ENCODE measurements around the gene KRT81.
A peak's percentile ranks its signal among the peaks of the same experiment; 100 is the strongest.
"Not testable (repeated sequence)": the region's sequence is repeated elsewhere in the genome, so short reads cannot be mapped to it uniquely, and the experiment has no call there.

KRT81 gene

GRCh38 chr12:52295663-52296062 is 4.3 kb upstream of the KRT81 start:
- no peak for DNase-seq

GRCh38 chr12:52294803-52295202 is 3.5 kb upstream of the KRT81 start:
- DNase-seq, result no peak

DNA sequence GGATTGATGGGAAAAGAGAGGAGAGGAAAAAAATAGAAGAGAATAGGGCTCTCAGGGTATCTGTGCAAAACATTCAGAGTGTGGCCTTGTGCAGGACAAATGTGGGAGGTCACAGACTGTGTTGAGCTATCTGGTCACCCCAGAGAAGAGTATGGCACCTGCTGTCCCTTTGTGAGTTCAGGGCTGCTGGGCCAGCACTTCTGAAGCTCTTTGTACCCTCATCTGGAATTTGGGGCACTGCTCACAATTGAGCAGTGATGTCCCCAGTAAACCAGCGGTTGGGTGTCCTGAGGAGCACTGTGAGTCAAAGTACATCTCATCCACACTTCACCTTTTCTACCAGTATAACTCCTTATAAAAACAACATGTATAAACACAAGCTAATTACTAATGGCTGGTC is 2.6 kb upstream of the KRT81 start:
- DNase-seq, result no peak

GRCh38 chr12:52290483-52291134 is 725 bp downstream of the KRT81 start:
- not testable (repeated sequence) for DNase-seq

DNA sequence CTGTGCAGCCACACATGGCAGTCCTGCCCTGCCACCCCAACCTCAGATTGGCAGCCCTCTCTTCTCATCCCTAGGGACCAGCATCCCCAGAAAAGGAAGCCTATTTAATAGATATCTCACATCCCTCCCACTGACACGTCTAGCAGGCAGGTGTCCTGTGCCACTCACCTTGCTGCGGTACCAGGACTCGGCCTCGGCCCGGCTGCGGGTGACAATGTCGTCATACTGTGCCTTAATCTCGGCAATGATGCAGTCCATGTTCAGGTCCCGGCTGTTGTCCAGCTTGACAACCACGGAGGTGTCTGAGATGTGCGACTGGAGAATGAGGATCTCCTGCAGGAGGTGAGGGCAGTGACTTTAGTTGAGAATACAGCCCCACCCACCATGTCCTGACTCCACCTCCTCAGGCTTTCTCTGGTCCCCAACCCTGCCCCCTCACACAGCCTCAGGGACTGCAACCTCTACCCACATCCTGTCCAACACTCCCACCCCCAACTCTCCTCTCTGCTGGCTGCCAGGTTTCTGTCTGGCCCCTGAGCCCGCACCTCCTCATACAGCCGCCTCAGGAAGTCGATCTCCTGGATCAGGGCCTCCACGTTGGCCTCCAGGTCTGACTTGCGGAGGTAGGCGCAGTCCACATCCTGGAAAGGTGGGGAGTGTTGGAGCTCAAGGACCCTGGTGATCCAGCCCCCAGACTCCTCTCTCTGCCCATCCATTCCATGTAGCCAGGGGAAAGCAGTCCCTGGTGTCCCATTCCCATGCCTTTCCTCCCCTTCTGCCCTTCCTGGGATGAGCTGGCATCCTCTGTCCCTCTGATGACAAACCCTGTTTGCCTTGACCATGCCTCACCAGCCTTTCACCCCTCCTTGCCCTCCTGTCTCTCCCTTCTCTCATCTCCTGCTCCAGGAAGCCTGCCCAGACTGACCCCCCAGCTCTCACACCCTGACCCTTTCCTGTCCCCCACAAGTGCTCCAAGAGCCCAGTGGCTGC is 3.2 kb downstream of the KRT81 start:
- not testable (repeated sequence) for DNase-seq

GRCh38 chr12:52286857-52287785 is 4.2 kb downstream of the KRT81 start:
- not testable (repeated sequence) for DNase-seq

GRCh38 chr12:52285851-52286530 is 5.3 kb downstream of the KRT81 start:
- DNase-seq, result no peak

DNA sequence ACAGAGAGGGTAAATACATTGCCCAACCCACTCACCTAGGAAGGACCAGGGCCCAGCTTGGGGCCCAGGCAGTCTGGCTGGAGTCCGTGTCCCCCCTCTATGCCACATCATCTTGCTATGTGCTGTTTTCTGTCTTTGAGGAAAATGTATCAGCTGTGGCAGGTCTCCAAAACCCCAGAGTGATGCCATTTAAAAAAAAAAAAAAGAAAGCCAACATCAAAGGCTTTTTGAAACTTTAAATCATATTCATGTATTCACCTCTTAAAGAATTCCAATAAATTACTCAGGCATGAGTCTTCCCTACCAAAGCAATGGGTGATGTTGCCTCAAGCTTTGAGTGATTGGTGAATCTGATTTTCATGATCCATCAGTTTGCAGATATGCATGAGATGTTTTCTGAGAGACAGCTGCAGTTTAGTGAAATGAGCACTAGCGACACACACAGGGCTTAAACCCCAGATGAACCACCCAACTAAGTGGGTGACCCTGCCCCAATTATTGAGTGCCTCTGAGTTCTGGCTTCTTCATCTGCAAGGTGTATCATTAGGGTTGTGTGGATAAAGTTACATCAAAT is 6.1 kb downstream of the KRT81 start:
- DNase-seq, result no peak

- DNase-seq, result no peak
Observed at GRCh38 chr12:52284562-52285171, 6.7 kb downstream of the KRT81 start.

DNA sequence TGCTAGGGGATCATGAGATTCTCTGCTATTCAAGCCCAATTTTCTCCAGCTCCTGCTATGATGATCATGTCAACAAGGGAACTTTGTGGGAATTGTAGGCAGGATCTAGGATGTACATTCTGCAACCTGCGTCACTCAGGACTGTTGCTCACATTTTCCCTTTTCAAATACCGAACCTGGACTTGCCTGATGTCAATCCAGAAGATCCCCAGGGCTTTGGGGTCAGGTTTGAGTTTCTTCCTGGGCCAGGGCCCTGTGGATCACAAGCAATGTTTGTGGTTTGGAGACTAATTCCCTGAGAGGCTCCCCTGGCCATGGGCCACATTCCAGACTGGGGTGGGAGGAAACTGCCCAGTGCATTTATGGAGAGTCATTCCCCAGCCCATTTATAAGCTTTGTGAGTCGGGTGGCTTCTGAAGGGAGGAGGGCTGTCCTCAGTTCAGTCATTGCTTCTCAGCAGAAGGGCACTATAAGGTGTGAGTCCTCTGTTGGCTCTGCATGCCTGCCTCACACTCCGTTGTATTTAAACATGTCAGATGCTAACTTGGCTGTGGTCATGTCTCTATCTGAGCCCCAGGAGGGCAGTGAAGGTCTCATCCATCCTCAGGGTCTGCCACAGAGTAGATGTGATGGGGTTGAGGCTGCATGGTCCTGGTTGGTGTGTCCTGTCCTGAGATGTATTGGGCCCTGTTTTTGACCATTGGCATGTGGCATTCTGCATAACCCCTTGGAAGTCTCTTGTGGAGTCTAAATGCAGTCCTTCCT is 10.4 kb downstream of the KRT81 start:
- no peak for DNase-seq

DNA sequence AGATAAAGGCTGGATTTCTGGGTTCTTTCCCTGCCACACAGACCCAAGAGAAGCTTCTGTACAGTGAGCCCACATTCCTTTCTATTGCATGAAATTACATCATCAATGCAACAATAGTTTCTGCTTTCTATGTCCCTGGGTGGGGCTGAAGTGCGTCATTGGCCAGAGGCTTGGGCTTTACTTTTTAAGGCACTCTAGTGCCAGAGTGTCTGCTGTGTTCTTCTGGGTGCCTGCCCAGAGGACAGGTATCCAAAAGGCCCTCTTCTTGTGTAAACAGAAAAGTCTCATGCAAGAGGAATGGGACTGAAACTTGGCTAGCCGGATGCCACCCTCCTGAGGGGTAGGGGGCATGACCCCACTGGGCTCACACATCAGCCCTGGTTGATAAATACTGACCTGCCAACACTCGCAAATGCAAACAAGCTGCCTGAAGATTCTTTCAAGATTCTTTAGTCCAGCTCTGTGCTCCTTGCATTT is 11.0 kb downstream of the KRT81 start:
- no peak for DNase-seq

DNA sequence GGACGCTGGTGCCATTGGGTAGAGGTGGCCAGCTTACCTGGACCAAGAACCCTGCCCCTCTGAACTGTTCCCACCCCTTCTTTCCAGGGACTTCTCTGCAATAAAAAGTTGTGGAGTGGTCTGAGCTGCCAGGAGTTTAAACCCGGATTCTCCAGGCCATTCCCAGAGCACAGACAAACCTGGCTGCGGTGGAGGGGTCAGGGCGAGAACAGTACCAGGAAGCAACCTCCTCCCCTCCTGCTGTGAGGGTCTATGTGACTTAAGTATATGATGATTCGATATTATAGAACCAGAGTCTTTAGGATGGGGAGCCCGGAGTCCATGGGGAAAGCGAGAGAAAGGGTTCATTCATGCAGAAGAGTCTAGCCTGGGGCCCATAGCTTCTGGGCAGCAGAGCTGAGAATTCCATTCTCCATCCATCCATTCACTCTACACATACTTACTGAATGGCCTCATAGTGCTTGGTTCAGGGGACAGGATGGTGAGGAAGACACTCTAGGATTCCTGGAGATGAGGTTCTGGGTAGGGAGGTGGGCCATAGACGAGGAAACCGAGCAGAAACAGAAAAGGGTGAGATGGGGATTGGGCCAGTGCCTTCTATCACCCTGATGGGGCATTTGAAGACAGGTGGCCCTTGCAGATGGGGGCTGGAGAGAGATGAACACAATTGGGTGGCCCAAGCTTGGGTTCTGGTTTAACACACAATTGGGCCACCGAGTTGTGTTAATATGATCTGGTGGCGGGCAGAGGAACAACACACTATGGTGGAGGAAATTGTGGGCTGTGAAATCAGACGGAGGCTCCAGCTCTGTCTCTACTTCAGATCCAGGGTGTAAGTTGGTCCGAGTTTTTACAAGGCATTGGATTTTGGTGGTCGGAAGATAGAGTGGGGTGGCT is 11.7 kb downstream of the KRT81 start:
- no peak for DNase-seq

DNA sequence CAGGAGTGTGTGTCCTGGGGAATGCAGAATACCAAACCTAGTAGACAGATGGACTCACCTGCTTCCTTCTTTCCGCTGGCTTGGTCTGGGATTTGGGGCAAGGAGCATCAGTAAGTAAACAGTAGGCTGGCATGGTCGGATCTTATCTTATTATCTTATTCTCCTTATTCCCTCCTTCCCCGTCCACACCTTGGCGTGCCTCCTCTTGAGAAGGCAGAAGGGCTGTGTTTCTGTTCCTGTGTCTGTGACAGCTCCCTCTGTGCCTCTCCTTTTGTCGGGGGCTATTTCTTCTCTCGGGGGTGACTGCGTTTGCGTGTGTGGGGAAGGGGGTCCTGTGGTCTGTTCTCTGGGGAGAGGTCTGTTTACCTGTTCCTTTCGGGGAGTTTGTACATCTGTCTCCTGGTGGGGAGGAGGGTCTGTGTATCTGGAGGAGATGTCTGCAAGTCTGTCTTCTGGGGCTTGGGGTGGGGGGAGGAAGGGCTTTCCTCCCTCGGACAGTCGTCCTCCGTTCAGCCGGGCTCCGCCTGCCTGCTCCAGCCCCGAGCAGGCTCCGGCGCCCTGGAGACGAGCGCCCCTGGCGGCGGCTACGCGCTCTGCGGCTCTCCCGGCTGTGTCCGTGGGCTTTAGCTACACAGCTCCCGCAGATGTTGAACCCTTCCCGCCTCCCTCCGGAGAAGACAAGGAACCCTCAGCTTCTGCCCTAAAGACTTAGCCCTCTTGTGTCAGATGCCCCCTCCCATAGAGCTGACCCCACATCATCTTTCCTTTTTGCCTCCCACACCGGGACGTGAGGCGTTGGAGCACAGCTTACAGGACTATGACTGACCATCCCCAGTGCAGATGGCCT is 12.5 kb downstream of the KRT81 start:
- DNase-seq, result peak; percentile 59

- DNase-seq, result no peak
Observed at GRCh38 chr12:52277486-52278245, 13.7 kb downstream of the KRT81 start.

DNA sequence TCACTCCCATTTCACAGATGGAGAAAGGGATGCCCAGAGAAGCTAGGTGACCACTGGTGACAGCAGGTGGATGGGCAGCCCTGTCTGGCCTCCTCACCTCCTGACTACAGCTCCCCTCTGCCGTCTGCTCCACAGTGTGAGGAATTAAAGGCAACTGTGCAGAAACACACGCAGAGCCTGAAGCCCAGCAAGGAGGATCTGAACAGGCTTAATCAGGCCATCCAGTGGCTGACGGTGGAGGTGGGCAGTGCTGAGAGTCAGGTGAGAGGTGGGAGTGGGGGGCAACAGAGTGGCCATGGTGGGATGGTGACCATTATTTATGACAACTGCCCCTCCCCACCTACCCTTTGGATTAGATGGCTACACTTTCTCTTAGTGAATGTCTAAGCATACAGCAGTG is 15.6 kb downstream of the KRT81 start:
- DNase-seq, result no peak

DNA sequence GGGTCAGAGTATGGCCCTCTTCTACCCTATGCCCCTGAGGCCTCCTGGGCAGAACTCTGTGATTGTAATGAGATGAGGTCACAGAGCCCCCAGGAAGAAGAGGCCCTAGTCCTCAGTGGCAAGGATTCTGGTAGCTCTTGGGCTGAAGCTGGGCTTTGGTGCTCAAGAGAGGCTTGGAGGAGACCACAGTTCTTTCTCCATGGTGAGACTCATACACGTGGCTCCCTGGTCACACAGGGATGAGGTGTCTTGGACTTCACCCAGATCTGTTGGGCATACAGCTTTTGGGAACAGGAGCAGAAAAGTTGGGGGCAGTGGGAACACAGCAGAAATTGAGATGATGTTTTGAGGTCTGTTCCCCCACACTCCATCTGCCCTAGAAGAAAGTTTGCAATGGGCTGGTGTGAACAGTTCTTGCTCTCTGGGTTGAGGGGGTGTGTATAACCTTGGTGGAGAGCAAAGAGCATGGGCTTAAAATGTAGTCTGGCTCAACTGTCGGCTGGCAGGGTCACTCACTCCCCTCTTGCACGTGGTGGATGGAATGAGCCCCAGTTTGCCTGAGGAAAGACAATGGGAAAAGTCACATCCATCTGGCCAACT is 16.7 kb downstream of the KRT81 start, which contains the start of gene KRT86:
Gene KRT86 (plus strand): TSS at position 125 of the 600 bp plus-strand sequence. CDS start 27,272 bp downstream, outside the sequence.
- no peak for DNase-seq

GRCh38 chr12:52271158-52271557 is 20.2 kb downstream of the KRT81 start:
- no peak for DNase-seq

Data from activated effector memory CD4-positive, alpha-beta T cell treated with Interleukin-2 at 50 U/mL for 16 hours (primary cell).